Measurements from ENCODE around the gene MRPL45. TPM values are rescaled to one million over a fixed set of nuclear protein-coding genes. Genes with fewer than 3 reads are reported as not detected.
"Not testable (repeated sequence)": the region's sequence is repeated elsewhere in the genome, so short reads cannot be mapped to it uniquely, and the experiment has no call there.

MRPL45 gene
- 10 to 100 TPM; 29.1 to 30.4 TPM for total RNA-seq

- H3K36me3 Mint-ChIP-seq, H3K27me3 Mint-ChIP-seq: not testable (repeated sequence)
Observed at GRCh38 chr17:38296834-38297517, at the start of gene MRPL45. Gene MRPL45 (plus strand): TSS chr17:38297168. CDS start chr17:38297184, 16 bp downstream.

GRCh38 chr17:38253191-38253590 lies 43.8 kb upstream of the MRPL45 start:
- not testable (repeated sequence) for H3K36me3 Mint-ChIP-seq; H3K4me3 Mint-ChIP-seq; H3K27ac Mint-ChIP-seq; H3K4me1 Mint-ChIP-seq (ENCODE audit: low read depth in 2 of 2); H3K27me3 Mint-ChIP-seq; ATAC-seq; DNase-seq (ENCODE audit: low spot score); H3K9me3 Mint-ChIP-seq

More at GRCh38 chr17:38296834-38297517, at the start of gene MRPL45:
- Mint-ChIP-seq H3K4me3 (peak within 1 kb of the TSS; percentile 99), H3K27ac (peak within 1 kb of the TSS; percentile 97 to 98)
- ATAC-seq (peak; percentile 97 to 98), DNase-seq (ENCODE audit: low spot score) (peak; percentile 98)
- H3K9me3 Mint-ChIP-seq; H3K4me1 Mint-ChIP-seq (ENCODE audit: low read depth in 2 of 2): not testable (repeated sequence)

- not testable (repeated sequence) for DNase-seq (ENCODE audit: low spot score); ATAC-seq; H3K4me3 Mint-ChIP-seq; H3K36me3 Mint-ChIP-seq; H3K9me3 Mint-ChIP-seq; H3K27ac Mint-ChIP-seq; H3K4me1 Mint-ChIP-seq (ENCODE audit: low read depth in 2 of 2); H3K27me3 Mint-ChIP-seq
Observed at GRCh38 chr17:38254357-38254756, 42.6 kb upstream of the MRPL45 start.

- ATAC-seq (peak; percentile 94 to 95), DNase-seq (ENCODE audit: low spot score) (peak; percentile 91)
- not testable (repeated sequence) for H3K4me1 Mint-ChIP-seq (ENCODE audit: low read depth in 2 of 2); H3K27me3 Mint-ChIP-seq; H3K27ac Mint-ChIP-seq; H3K36me3 Mint-ChIP-seq; H3K9me3 Mint-ChIP-seq
- H3K4me3 Mint-ChIP-seq: peak overlapping the region; percentile 15
Observed at GRCh38 chr17:38257013-38257621, 39.9 kb upstream of the MRPL45 start.

GRCh38 chr17:38265974-38266506 lies 30.9 kb upstream of the MRPL45 start:
- not testable (repeated sequence) for H3K4me3 Mint-ChIP-seq; H3K9me3 Mint-ChIP-seq; ATAC-seq; H3K4me1 Mint-ChIP-seq (ENCODE audit: low read depth in 2 of 2); H3K27ac Mint-ChIP-seq; H3K27me3 Mint-ChIP-seq; H3K36me3 Mint-ChIP-seq; DNase-seq (ENCODE audit: low spot score)

- not testable (repeated sequence) for H3K4me1 Mint-ChIP-seq (ENCODE audit: low read depth in 2 of 2); H3K36me3 Mint-ChIP-seq; ATAC-seq; DNase-seq (ENCODE audit: low spot score); H3K27me3 Mint-ChIP-seq; H3K27ac Mint-ChIP-seq; H3K9me3 Mint-ChIP-seq; H3K4me3 Mint-ChIP-seq
Observed at GRCh38 chr17:38266571-38266970, 30.4 kb upstream of the MRPL45 start.

- H3K36me3 Mint-ChIP-seq; ATAC-seq; H3K4me1 Mint-ChIP-seq (ENCODE audit: low read depth in 2 of 2); H3K27ac Mint-ChIP-seq; H3K4me3 Mint-ChIP-seq; H3K27me3 Mint-ChIP-seq; DNase-seq (ENCODE audit: low spot score); H3K9me3 Mint-ChIP-seq: not testable (repeated sequence)
Observed at GRCh38 chr17:38268138-38268537, 28.8 kb upstream of the MRPL45 start.

GRCh38 chr17:38269045-38269444 lies 27.9 kb upstream of the MRPL45 start:
- not testable (repeated sequence) for H3K36me3 Mint-ChIP-seq; H3K4me3 Mint-ChIP-seq; H3K27me3 Mint-ChIP-seq; ATAC-seq; H3K4me1 Mint-ChIP-seq (ENCODE audit: low read depth in 2 of 2); DNase-seq (ENCODE audit: low spot score); H3K9me3 Mint-ChIP-seq; H3K27ac Mint-ChIP-seq

- H3K27ac Mint-ChIP-seq; H3K4me1 Mint-ChIP-seq (ENCODE audit: low read depth in 2 of 2); H3K36me3 Mint-ChIP-seq; DNase-seq (ENCODE audit: low spot score); H3K9me3 Mint-ChIP-seq; H3K27me3 Mint-ChIP-seq; H3K4me3 Mint-ChIP-seq: not testable (repeated sequence)
- ATAC-seq: peak in 1 of 2 donors; percentile 48
Observed at GRCh38 chr17:38269552-38269951, 27.4 kb upstream of the MRPL45 start.

GRCh38 chr17:38285994-38286393 lies 11.0 kb upstream of the MRPL45 start:
- not testable (repeated sequence) for ATAC-seq; H3K27me3 Mint-ChIP-seq; H3K4me3 Mint-ChIP-seq; H3K27ac Mint-ChIP-seq; H3K9me3 Mint-ChIP-seq; H3K4me1 Mint-ChIP-seq (ENCODE audit: low read depth in 2 of 2); DNase-seq (ENCODE audit: low spot score); H3K36me3 Mint-ChIP-seq

- H3K4me3 Mint-ChIP-seq: peak overlapping the region; percentile 23
- peak; percentile 94 to 96 for ATAC-seq
- not testable (repeated sequence) for H3K9me3 Mint-ChIP-seq; DNase-seq (ENCODE audit: low spot score); H3K36me3 Mint-ChIP-seq; H3K4me1 Mint-ChIP-seq (ENCODE audit: low read depth in 2 of 2); H3K27me3 Mint-ChIP-seq
- H3K27ac Mint-ChIP-seq: peak overlapping the region in 1 of 2 donors; percentile 73
Observed at GRCh38 chr17:38286501-38287091, 10.4 kb upstream of the MRPL45 start.

- H3K9me3 Mint-ChIP-seq; ATAC-seq; H3K27me3 Mint-ChIP-seq; H3K36me3 Mint-ChIP-seq; H3K27ac Mint-ChIP-seq; DNase-seq (ENCODE audit: low spot score); H3K4me1 Mint-ChIP-seq (ENCODE audit: low read depth in 2 of 2); H3K4me3 Mint-ChIP-seq: not testable (repeated sequence)
Observed at GRCh38 chr17:38288217-38288827, 8.6 kb upstream of the MRPL45 start.

- H3K9me3 Mint-ChIP-seq; H3K36me3 Mint-ChIP-seq; H3K27me3 Mint-ChIP-seq; DNase-seq (ENCODE audit: low spot score); H3K27ac Mint-ChIP-seq; H3K4me3 Mint-ChIP-seq; H3K4me1 Mint-ChIP-seq (ENCODE audit: low read depth in 2 of 2); ATAC-seq: not testable (repeated sequence)
Observed at GRCh38 chr17:38289760-38290159, 7.2 kb upstream of the MRPL45 start.

Measured in natural killer cell treated with Interleukin-12 subunit alpha and Interleukin-12 subunit beta and Interleukin-15 and Interleukin-18, amount 100 ng/mL, for 72 hours (primary cell).